ENCODE data around the gene LYST.

GRCh38 chr1:235642011-235642942 is 224.4 kb downstream of the LYST start:
- TF ChIP-seq EZH2 (IDR thresholded peaks at IDR 0.05) (no peak), POLR2AphosphoS5 (IDR thresholded peaks at IDR 0.05; ENCODE audit: borderline replicate concordance, low read depth, low read length) (no peak)

Data from SK-N-MC (cell line).